SK-N-SH (cell line): ENCODE results near the gene CC2D2A. TPM values are rescaled to one million over a fixed set of nuclear protein-coding genes. Genes with fewer than 3 reads are reported as not detected.

Experiments
- CTCF ChIA-PET: fragments of 300-600, 350-600 bp; formaldehyde crosslinking; extraction: SDS; loops from one replicate; lab custom pipeline; 2021; lab: Yijun Ruan, JAX
- POLR2A ChIA-PET: fragments of 350-600 bp; sonication (Branson Sonifier 250); formaldehyde crosslinking; extraction: SDS; loops from one replicate; lab custom pipeline; 2020; ENCODE audit warnings: antibody characterized with exemption, inconsistent platforms; lab: Yijun Ruan, JAX
- DNase-seq: peaks from one replicate; pipeline ENCODE4 v3.0.0; 2012
- H2AFZ ChIP-seq: fragments of 200-600 bp; sonication (generic); 2 replicates; pipeline ENCODE4 v1.8.1; 2016; ENCODE audit warnings: antibody characterized with exemption, mild to moderate bottlenecking, low read depth
- H3F3A ChIP-seq: fragments of 200-600 bp; sonication (generic); replicated peaks from 2 replicates; pipeline ENCODE3; 2016; ENCODE audit warnings: antibody characterized with exemption, mild to moderate bottlenecking; ENCODE audit not compliant: insufficient read depth
- H3K27ac ChIP-seq, 2 experiments: fragments of 200-500 bp in 1 of 2; fragments of 200-600 bp in 1 of 2; sonication (Bioruptor generic) in 1 of 2; sonication (generic), shearing (Covaris generic) in 1 of 2; 2 replicates each; pipeline versions ENCODE4 v1.5.1 to v1.6.1; 2014 to 2016; ENCODE audit warnings: low read depth in 2 of 2, inconsistent platforms in 1 of 2, low read length in 1 of 2, mild to moderate bottlenecking in 1 of 2, mixed read lengths in 1 of 2
- H3K27me3 ChIP-seq: fragments of 200-600 bp; sonication (generic), shearing (Covaris generic); 2 replicates; pipeline ENCODE4 v1.6.1; 2016; ENCODE audit warnings: mixed run types; ENCODE audit not compliant: insufficient read depth
- H3K36me3 ChIP-seq, 2 experiments: fragments of 200-500 bp in 1 of 2; fragments of 200-600 bp in 1 of 2; sonication (Bioruptor generic) in 1 of 2; sonication (generic) in 1 of 2; replicated peaks in 1 of 2; 2 replicates each; pipeline versions ENCODE3 to v1.5.1; 2014 to 2016; ENCODE audit warnings: low read length in 1 of 2, mild to moderate bottlenecking in 1 of 2; ENCODE audit not compliant: insufficient read depth in 2 of 2, control insufficient read depth in 1 of 2
- H3K4me1 ChIP-seq, 2 experiments: fragments of 200-500 bp in 1 of 2; fragments of 200-600 bp in 1 of 2; sonication (Bioruptor generic) in 1 of 2; sonication (generic), shearing (Covaris generic) in 1 of 2; 2 replicates each; pipeline versions ENCODE4 v1.5.1 to v1.6.1; 2014 to 2016; ENCODE audit warnings: low read depth in 1 of 2, low read length in 1 of 2, mixed run types in 1 of 2; ENCODE audit not compliant: insufficient read depth in 2 of 2, control insufficient read depth in 1 of 2
- H3K4me2 ChIP-seq: fragments of 200-600 bp; sonication (generic), shearing (Covaris generic); 2 replicates; pipeline ENCODE4 v1.6.1; 2017; ENCODE audit warnings: mixed run types
- H3K4me3 ChIP-seq, 2 experiments: fragments of 200-500 bp in 1 of 2; fragments of 200-600 bp in 1 of 2; sonication (Bioruptor generic) in 1 of 2; sonication (generic), shearing (Covaris generic) in 1 of 2; 2 replicates each; pipeline versions ENCODE4 v1.5.1 to v1.8.1; 2014 to 2016; ENCODE audit warnings: low read depth in 2 of 2, inconsistent platforms in 1 of 2, low read length in 1 of 2, mild to moderate bottlenecking in 1 of 2, mixed read lengths in 1 of 2, moderate library complexity in 1 of 2
- H3K79me2 ChIP-seq: fragments of 200-600 bp; sonication (generic); 2 replicates; pipeline ENCODE4 v1.8.1; 2017; ENCODE audit warnings: mild to moderate bottlenecking; ENCODE audit not compliant: insufficient read depth
- H3K9ac ChIP-seq: fragments of 200-600 bp; sonication (generic); 2 replicates; pipeline ENCODE4 v1.6.1; 2017; ENCODE audit warnings: mixed run types
- H3K9me2 ChIP-seq: fragments of 200-600 bp; sonication (generic); 2 replicates; pipeline ENCODE4 v1.6.1; 2017; ENCODE audit warnings: mixed run types
- H3K9me3 ChIP-seq: fragments of 200-600 bp; sonication (generic); 2 replicates; pipeline ENCODE4 v1.6.1; 2017; ENCODE audit warnings: mixed run types, mild to moderate bottlenecking, moderate library complexity
- H4K20me1 ChIP-seq: fragments of 200-600 bp; sonication (generic); 2 replicates; pipeline ENCODE4 v1.6.1; 2017; ENCODE audit warnings: mild to moderate bottlenecking, mixed run types; ENCODE audit not compliant: insufficient read depth
- CHD2 ChIP-seq: fragments of 150-350 bp; IDR thresholded peaks from 2 replicates; pipeline ENCODE4 v1.6.1; 2018; ENCODE audit warnings: low read length; ENCODE audit not compliant: partially characterized antibody
- EP300 ChIP-seq, 2 experiments: IDR thresholded peaks; 2 replicates each; pipeline versions ENCODE4 v1.4.0 to v1.6.1; 2012; ENCODE audit warnings: borderline replicate concordance in 1 of 2, low read depth in 1 of 2, low read length in 1 of 2
- EZH2phosphoT487 ChIP-seq: fragments of 200-600 bp; sonication (generic); IDR thresholded peaks from 2 replicates; pipeline ENCODE4 v1.6.1; 2017; ENCODE audit warnings: low read depth, mixed run types, mild to moderate bottlenecking, antibody characterized with exemption, moderate library complexity, borderline replicate concordance
- FOXM1 ChIP-seq: IDR thresholded peaks from 2 replicates; pipeline ENCODE4 v1.4.0; 2012; ENCODE audit warnings: low read depth, mild to moderate bottlenecking
- GATA2 ChIP-seq: sonication (generic); formaldehyde crosslinking; IDR thresholded peaks from 2 replicates; pipeline ENCODE4 v1.5.0; 2020; ENCODE audit warnings: mild to moderate bottlenecking, missing genetic modification reagents
- JUND ChIP-seq: IDR thresholded peaks from 2 replicates; pipeline ENCODE4 v1.4.0; 2012
- MEF2A ChIP-seq: IDR thresholded peaks from 2 replicates; pipeline ENCODE4 v1.4.0; 2012; ENCODE audit warnings: low read depth, borderline replicate concordance
- NFIC ChIP-seq: IDR thresholded peaks from 2 replicates; pipeline ENCODE4 v1.4.0; 2012; ENCODE audit warnings: borderline replicate concordance
- RAD21 ChIP-seq: IDR thresholded peaks from 2 replicates; pipeline ENCODE4 v1.6.1; 2012; ENCODE audit warnings: mild to moderate bottlenecking, low read length
- RXRA ChIP-seq: IDR thresholded peaks from 2 replicates; pipeline ENCODE4 v1.4.0; 2012; ENCODE audit warnings: low read depth, mild to moderate bottlenecking, borderline replicate concordance
- TAF1 ChIP-seq: IDR thresholded peaks from 2 replicates; pipeline ENCODE4 v1.6.1; 2012; ENCODE audit warnings: low read depth, mild to moderate bottlenecking, low read length, moderate library complexity, borderline replicate concordance
- TEAD4 ChIP-seq: IDR thresholded peaks from 2 replicates; pipeline ENCODE4 v1.4.0; 2012; ENCODE audit warnings: mild to moderate bottlenecking, borderline replicate concordance; ENCODE audit not compliant: insufficient read depth
- YY1 ChIP-seq: IDR thresholded peaks from 2 replicates; pipeline ENCODE4 v1.4.0; 2012; ENCODE audit warnings: low read depth, mild to moderate bottlenecking
- WGBS: methylation state at CpG from one replicate; pipeline ENCODE4 v1.1.6; 2017; ENCODE audit warnings: low lambda C conversion rate; 5-methylcytosine and 5-hydroxymethylcytosine counted together
- polyA plus RNA-seq, 3 experiments: library from polyadenylated mRNA; depleted of rRNA; stranded (reverse); fragments of >200 nt; gene quantifications; 2 replicates each; pipeline ENCODE4 v1.2.3, GENCODE V29; 2012
- TF ChIP-seq, protein P1 (sequence below): IDR thresholded peaks from 2 replicates; pipeline ENCODE4 v1.4.0; 2012; ENCODE audit warnings: low read depth
- TF ChIP-seq, protein P2 (sequence below): fragments of 150-350 bp; IDR thresholded peaks from 2 replicates; pipeline ENCODE4 v1.6.1; 2016; ENCODE audit warnings: mild to moderate bottlenecking, low read depth, low read length
- TF ChIP-seq, protein P3 (sequence below): IDR thresholded peaks from 2 replicates; pipeline ENCODE4 v1.4.0; 2012; ENCODE audit warnings: low read depth, borderline replicate concordance
- TF ChIP-seq, protein P4 (sequence below): IDR thresholded peaks from 2 replicates; pipeline ENCODE4 v1.4.0; 2012; ENCODE audit warnings: low read depth, borderline replicate concordance

Gene CC2D2A
- polyA plus RNA-seq, 1 of the 3 experiments (the other 2 are of a cell fraction): 17.8 TPM

DNA sequence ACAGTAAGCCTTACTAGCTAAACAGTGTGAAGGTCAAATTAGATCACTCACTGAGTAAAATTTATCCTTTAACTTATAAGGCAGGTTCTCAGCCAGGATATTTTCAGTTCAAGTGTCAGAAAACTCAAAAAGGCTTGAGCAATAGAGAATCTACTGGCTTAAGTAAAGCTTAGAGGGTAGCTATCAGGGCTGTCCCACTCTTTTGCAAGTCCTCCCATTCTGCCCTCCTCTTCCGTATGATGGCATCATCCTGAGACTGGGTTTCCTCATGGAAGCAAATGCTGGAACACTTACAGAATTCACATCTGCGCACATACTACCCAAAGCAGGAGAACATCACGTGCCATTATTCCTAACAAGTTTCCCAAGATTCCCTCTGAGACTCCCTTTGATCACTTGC, 130.5 kb downstream of the CC2D2A start:
- ChIA-PET POLR2A (interaction anchor here (0.7 kb wide), 1 partner anchor 7 kb away, joined by 8 read pairs; no protein-coding TSS in a partner anchor), CTCF (no interaction called here)
- Histone ChIP-seq H3K4me3 (no peak overlapping the region), H3K9me2 (no peaks in the 10 kb centered on the region), H3K27me3 (no peaks in the 10 kb centered on the region), H3K79me2 (no peaks in the 10 kb centered on the region; the same call in 1 of the 2 replicates), H3K4me1 (no peaks in the 10 kb centered on the region), H2AFZ (no peak overlapping the region), H3K27ac (no peak overlapping the region), H4K20me1 (no peaks in the 10 kb centered on the region), H3F3A (no peaks in the 10 kb centered on the region), H3K9ac (no peak overlapping the region), H3K9me3 (no peaks in the 10 kb centered on the region), H3K4me2 (no peak overlapping the region), H3K36me3 (peaks cover 67 to 71% of the 10 kb centered on the region in 2 experiments)
- no peak for TF ChIP-seq RXRA
- no peak for TF ChIP-seq RAD21
- TF ChIP-seq NFIC: no peak
- no peak for TF ChIP-seq MEF2A
- TF ChIP-seq, protein P1, sequence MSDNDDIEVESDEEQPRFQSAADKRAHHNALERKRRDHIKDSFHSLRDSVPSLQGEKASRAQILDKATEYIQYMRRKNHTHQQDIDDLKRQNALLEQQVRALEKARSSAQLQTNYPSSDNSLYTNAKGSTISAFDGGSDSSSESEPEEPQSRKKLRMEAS: no peak
- TF ChIP-seq, protein P2, sequence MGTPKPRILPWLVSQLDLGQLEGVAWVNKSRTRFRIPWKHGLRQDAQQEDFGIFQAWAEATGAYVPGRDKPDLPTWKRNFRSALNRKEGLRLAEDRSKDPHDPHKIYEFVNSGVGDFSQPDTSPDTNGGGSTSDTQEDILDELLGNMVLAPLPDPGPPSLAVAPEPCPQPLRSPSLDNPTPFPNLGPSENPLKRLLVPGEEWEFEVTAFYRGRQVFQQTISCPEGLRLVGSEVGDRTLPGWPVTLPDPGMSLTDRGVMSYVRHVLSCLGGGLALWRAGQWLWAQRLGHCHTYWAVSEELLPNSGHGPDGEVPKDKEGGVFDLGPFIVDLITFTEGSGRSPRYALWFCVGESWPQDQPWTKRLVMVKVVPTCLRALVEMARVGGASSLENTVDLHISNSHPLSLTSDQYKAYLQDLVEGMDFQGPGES: no peak
- TF ChIP-seq TAF1: no peak
- no peak for TF ChIP-seq JUND
- TF ChIP-seq, protein P3, sequence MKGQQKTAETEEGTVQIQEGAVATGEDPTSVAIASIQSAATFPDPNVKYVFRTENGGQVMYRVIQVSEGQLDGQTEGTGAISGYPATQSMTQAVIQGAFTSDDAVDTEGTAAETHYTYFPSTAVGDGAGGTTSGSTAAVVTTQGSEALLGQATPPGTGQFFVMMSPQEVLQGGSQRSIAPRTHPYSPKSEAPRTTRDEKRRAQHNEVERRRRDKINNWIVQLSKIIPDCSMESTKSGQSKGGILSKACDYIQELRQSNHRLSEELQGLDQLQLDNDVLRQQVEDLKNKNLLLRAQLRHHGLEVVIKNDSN: no peak
- no peak for TF ChIP-seq TEAD4
- TF ChIP-seq, protein P4, sequence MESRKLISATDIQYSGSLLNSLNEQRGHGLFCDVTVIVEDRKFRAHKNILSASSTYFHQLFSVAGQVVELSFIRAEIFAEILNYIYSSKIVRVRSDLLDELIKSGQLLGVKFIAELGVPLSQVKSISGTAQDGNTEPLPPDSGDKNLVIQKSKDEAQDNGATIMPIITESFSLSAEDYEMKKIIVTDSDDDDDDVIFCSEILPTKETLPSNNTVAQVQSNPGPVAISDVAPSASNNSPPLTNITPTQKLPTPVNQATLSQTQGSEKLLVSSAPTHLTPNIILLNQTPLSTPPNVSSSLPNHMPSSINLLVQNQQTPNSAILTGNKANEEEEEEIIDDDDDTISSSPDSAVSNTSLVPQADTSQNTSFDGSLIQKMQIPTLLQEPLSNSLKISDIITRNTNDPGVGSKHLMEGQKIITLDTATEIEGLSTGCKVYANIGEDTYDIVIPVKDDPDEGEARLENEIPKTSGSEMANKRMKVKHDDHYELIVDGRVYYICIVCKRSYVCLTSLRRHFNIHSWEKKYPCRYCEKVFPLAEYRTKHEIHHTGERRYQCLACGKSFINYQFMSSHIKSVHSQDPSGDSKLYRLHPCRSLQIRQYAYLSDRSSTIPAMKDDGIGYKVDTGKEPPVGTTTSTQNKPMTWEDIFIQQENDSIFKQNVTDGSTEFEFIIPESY: no peak
- TF ChIP-seq GATA2 (CRISPR knock-in tag): no peak
- no peak for TF ChIP-seq YY1
- no peak for TF ChIP-seq EZH2phosphoT487
- no peak for TF ChIP-seq FOXM1
- no peak for TF ChIP-seq EP300 (IDR thresholded peaks at IDR 0.05; ENCODE audit: borderline replicate concordance in 1 of 2, low read depth in 1 of 2, low read length in 1 of 2)
- TF ChIP-seq CHD2: no peak
- 90% methylated on average over 3 of the region's 3 CpGs for WGBS
- no peak for DNase-seq
